ENCODE results near the gene NDST3. TPM values are rescaled to one million over a fixed set of nuclear protein-coding genes. Genes with fewer than 3 reads are reported as not detected.

NDST3 gene
- total RNA-seq, 1 experiment from 2014 or later = 0.70 TPM

GRCh38 chr4:118173126-118173525 is 138.8 kb downstream of the NDST3 start:
- H3K18ac ChIP-seq (ENCODE audit: insufficient read length, low read depth, low read length) = no peak overlapping the region
- no peak overlapping the region for H3K56ac ChIP-seq (ENCODE audit: insufficient read length, low read depth, low read length)
- H3K4me2 ChIP-seq (ENCODE audit: insufficient read depth, insufficient read length, low read length) = no peak overlapping the region
- H3K23me2 ChIP-seq (ENCODE audit: insufficient read length, low read depth, low read length, poor library complexity, severe bottlenecking) = no peaks in the 10 kb centered on the region
- H4K8ac ChIP-seq (replicated peaks; ENCODE audit: insufficient read length, low read depth, low read length) = no peak overlapping the region
- Mint-ChIP-seq H3K36me3 (ENCODE audit: insufficient read depth in 1 of 3, low read depth in 3 of 3) (no peaks in the 10 kb centered on the region; a peak in 1 of 7 replicates), H3K9me3 (peaks cover 0 to 3% of the 10 kb centered on the region in 2 experiments; a peak in 3 of 5 replicates), H3K4me1 (peaks cover 8 to 11% of the 10 kb centered on the region in 2 experiments), H3K4me3 (no peak overlapping the region), H3K27me3 (ENCODE audit: low read depth) (no peaks in the 10 kb centered on the region), H3K27ac (no peak overlapping the region)
- no peaks in the 10 kb centered on the region for H3K27me3 ChIP-seq (ENCODE audit: insufficient read depth, low read length)
- no peak overlapping the region for H2BK120ac ChIP-seq (ENCODE audit: low read depth, low read length, poor library complexity, severe bottlenecking)
- H4K20me1 ChIP-seq (ENCODE audit: control insufficient read depth, insufficient read depth, insufficient read length) = no peaks in the 10 kb centered on the region
- H2AK5ac ChIP-seq (ENCODE audit: insufficient read length, low read length) = no peak overlapping the region
- H2BK12ac ChIP-seq (ENCODE audit: insufficient read length, low read depth, low read length) = no peak overlapping the region
- no peak overlapping the region for H4K91ac ChIP-seq (ENCODE audit: insufficient read length, low read depth, low read length)
- H2BK5ac ChIP-seq (ENCODE audit: insufficient read length, low read length) = no peak overlapping the region
- H3K9ac ChIP-seq (ENCODE audit: extremely low read depth, insufficient read length, low read length) = no peak overlapping the region
- H2AFZ ChIP-seq (ENCODE audit: low read length) = no peak overlapping the region
- DNase-seq = no peak
- H3K27ac ChIP-seq (ENCODE audit: insufficient read length, low read depth, low read length) = no peak overlapping the region
- no peak overlapping the region for H3K14ac ChIP-seq (ENCODE audit: insufficient read depth, low read length)
- no peak overlapping the region for H3T11ph ChIP-seq (ENCODE audit: low read length)
- H3K9me3 ChIP-seq (ENCODE audit: control insufficient read depth, low read depth, low read length) = no peaks in the 10 kb centered on the region
- H3K79me2 ChIP-seq (ENCODE audit: insufficient read depth, low read length) = no peaks in the 10 kb centered on the region
- no peak overlapping the region for H4K5ac ChIP-seq (ENCODE audit: insufficient read length, low read depth, low read length)
- no peak overlapping the region for H2BK15ac ChIP-seq (ENCODE audit: low read depth, low read length)
- H3K79me1 ChIP-seq (ENCODE audit: insufficient read depth, low read depth, low read length, poor library complexity, severe bottlenecking) = no peaks in the 10 kb centered on the region
- no peak for TF ChIP-seq CTCF (conservative IDR thresholded peaks at IDR 0.05)
- no peak overlapping the region for H3K23ac ChIP-seq (ENCODE audit: insufficient read length, low read depth, low read length)
- no peak overlapping the region for H2BK20ac ChIP-seq (ENCODE audit: low read depth, low read length, poor library complexity, severe bottlenecking)
- no peak overlapping the region for H3K4ac ChIP-seq (ENCODE audit: low read depth, low read length)
- no peaks in the 10 kb centered on the region; the same call in 1 of the 2 replicates for H3K4me1 ChIP-seq (ENCODE audit: insufficient read depth, low read length)
